Measurements from ENCODE around the gene METTL2B. TPM values are rescaled to one million over a fixed set of nuclear protein-coding genes. Genes with fewer than 3 reads are reported as not detected.
A peak's percentile ranks its signal among the peaks of the same experiment; 100 is the strongest.
"Not testable (repeated sequence)": the region's sequence is repeated elsewhere in the genome, so short reads cannot be mapped to it uniquely, and the experiment has no call there.

The METTL2B gene, protein sequence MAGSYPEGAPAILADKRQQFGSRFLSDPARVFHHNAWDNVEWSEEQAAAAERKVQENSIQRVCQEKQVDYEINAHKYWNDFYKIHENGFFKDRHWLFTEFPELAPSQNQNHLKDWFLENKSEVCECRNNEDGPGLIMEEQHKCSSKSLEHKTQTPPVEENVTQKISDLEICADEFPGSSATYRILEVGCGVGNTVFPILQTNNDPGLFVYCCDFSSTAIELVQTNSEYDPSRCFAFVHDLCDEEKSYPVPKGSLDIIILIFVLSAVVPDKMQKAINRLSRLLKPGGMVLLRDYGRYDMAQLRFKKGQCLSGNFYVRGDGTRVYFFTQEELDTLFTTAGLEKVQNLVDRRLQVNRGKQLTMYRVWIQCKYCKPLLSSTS
- 10 to 100 TPM; 14.0 to 23.3 (median 20.4) TPM for total RNA-seq

GRCh38 chr7:128476402-128477335 is at the start of gene METTL2B:
Gene METTL2B (plus strand): TSS chr7:128476748. CDS start chr7:128476766, 18 bp downstream.
- Histone ChIP-seq H3K4me1 (peaks cover 0 to 15% (median 2%) of the 10 kb centered on the region in 4 donors), H3K36me3 (peaks cover 0 to 20% (median 0%) of the 10 kb centered on the region in 3 donors), H3K4me3 (peak within 1 kb of the TSS; percentile 61 to 93 (median 70)), H3K27ac (peak within 1 kb of the TSS; percentile 73 to 92 (median 83))
- H3K9me3 ChIP-seq, H3K27me3 ChIP-seq: not testable (repeated sequence)
- TF ChIP-seq POLR2A (IDR thresholded peaks at IDR 0.05), result peak in 1 of 2 donors; percentile 74
- TF ChIP-seq, protein P1, sequence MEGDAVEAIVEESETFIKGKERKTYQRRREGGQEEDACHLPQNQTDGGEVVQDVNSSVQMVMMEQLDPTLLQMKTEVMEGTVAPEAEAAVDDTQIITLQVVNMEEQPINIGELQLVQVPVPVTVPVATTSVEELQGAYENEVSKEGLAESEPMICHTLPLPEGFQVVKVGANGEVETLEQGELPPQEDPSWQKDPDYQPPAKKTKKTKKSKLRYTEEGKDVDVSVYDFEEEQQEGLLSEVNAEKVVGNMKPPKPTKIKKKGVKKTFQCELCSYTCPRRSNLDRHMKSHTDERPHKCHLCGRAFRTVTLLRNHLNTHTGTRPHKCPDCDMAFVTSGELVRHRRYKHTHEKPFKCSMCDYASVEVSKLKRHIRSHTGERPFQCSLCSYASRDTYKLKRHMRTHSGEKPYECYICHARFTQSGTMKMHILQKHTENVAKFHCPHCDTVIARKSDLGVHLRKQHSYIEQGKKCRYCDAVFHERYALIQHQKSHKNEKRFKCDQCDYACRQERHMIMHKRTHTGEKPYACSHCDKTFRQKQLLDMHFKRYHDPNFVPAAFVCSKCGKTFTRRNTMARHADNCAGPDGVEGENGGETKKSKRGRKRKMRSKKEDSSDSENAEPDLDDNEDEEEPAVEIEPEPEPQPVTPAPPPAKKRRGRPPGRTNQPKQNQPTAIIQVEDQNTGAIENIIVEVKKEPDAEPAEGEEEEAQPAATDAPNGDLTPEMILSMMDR (IDR thresholded peaks at IDR 0.05), result peak in 5 of 6 experiments; percentile 21 to 64 (median 59)
- peak; percentile 90 to 97 (median 92) for DNase-seq

DNA sequence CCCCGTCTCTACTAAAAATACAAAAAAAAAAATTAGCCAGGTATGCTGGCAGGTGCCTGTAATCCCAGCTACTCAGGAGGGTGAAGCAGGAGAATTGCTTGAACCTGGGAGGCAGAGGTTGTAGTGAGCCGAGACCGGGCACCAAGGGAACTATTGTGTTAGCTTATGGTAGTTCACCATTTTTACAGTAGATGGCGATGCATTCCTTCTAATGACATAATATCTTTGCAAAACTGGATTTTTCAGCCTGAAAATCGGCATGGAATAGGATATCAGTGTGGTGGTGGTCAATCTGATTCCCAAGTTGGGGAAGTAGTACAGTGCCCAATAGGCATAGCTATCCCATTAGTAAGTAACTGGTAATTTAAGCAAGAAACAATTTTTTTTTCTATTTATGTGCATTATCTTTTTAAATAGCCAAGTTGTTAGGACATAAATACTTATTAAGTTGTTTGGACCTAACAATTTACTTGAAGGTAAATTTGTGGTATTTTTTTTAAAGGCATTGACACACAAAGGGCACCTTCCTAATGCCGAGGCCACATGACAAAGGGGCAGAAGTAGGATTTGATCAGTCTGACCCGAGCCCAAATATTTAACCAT is 49.2 kb upstream of the METTL2B start:
- DNase-seq, result no peak
- Histone ChIP-seq H3K36me3 (no peaks in the 10 kb centered on the region), H3K9me3 (no peaks in the 10 kb centered on the region), H3K27ac (no peak overlapping the region), H3K4me3 (no peak overlapping the region), H3K27me3 (no peaks in the 10 kb centered on the region), H3K4me1 (no peaks in the 10 kb centered on the region)
- TF ChIP-seq, protein P1 (IDR thresholded peaks at IDR 0.05), result peak; percentile 66 to 96 (median 87)
- no peak for TF ChIP-seq POLR2A (IDR thresholded peaks at IDR 0.05)

DNA sequence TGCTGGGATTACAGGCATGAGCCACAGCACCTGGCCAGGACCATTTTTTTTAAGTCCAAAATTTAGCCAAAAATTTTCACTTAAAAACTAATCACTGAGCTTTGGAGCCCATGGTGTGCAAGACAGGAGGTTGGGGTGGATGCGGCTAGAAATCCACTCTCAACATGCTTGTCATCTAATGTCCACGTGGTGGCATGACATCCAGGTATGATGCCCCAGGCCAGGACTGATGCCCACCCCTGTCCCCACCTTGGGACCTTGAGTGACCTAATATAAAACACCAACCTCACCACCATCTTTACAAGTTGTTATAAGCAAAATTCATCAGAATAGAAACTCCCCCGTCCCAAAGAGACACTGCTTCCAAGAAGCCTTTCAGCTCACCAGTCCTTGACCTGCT is 46.3 kb upstream of the METTL2B start:
- Histone ChIP-seq H3K36me3 (no peaks in the 10 kb centered on the region), H3K27ac (no peak overlapping the region), H3K4me1 (no peaks in the 10 kb centered on the region), H3K27me3 (no peaks in the 10 kb centered on the region), H3K9me3 (no peaks in the 10 kb centered on the region), H3K4me3 (no peak overlapping the region)
- DNase-seq, result no peak
- no peak for TF ChIP-seq POLR2A (IDR thresholded peaks at IDR 0.05)
- TF ChIP-seq, protein P1 (IDR thresholded peaks at IDR 0.05), result peak in 1 of 6 experiments; percentile 5

DNA sequence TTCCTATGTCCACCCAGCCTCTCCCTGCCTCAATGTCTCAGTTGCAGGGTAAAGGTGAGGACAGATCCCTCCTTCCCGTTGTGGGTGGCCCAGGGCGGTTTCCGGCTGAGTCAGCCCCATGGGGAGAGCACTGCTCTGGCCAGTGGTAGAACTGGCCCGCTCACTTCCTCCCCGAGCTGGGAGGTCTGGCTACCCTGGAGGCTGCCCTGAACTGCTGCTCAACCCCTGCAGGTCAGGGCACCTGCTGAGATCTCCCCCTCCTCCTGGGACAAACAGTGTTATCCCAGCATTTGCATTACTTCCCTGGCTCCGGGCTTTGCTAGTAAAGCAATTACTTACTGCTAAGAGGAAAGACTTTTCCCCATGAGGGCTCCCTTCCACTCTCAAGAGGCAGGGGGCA is 45.3 kb upstream of the METTL2B start:
- Histone ChIP-seq H3K36me3 (no peaks in the 10 kb centered on the region), H3K4me3 (no peak overlapping the region), H3K27me3 (no peaks in the 10 kb centered on the region), H3K4me1 (no peaks in the 10 kb centered on the region), H3K9me3 (no peaks in the 10 kb centered on the region), H3K27ac (no peak overlapping the region)
- DNase-seq, result no peak
- no peak for TF ChIP-seq POLR2A (IDR thresholded peaks at IDR 0.05)
- TF ChIP-seq, protein P1 (IDR thresholded peaks at IDR 0.05), result no peak

DNA sequence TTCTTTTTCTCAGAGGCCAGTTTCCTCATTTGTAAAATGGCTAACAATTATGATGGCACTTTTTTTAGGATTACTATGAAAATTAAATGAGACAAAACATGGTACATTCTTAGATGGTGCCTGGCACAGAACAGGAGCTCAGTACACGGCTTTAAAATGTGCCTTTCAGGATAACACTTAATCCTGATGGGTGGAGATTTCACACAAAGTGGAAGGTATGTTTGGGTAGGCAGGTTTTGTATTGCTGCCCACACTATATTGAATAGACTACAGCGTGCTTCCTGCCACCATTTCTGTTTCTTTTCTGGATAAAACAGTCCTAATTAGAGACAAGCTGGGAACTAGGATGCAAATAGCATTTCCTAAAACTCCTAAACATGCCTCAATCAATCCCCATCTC is 44.8 kb upstream of the METTL2B start:
- TF ChIP-seq, protein P1 (IDR thresholded peaks at IDR 0.05), result no peak
- TF ChIP-seq POLR2A (IDR thresholded peaks at IDR 0.05), result no peak
- Histone ChIP-seq H3K4me1 (no peaks in the 10 kb centered on the region), H3K9me3 (no peaks in the 10 kb centered on the region), H3K4me3 (no peak overlapping the region), H3K27me3 (no peaks in the 10 kb centered on the region), H3K36me3 (no peaks in the 10 kb centered on the region), H3K27ac (no peak overlapping the region)
- DNase-seq, result no peak

Measured in Peyer's patch (tissue), 4 donors.